ENCODE results near the gene PAPPA2. TPM values are rescaled to one million over a fixed set of nuclear protein-coding genes. Genes with fewer than 3 reads are reported as not detected.

The PAPPA2 gene
- total RNA-seq, 1 donor from 2014 or later, result not detected

DNA sequence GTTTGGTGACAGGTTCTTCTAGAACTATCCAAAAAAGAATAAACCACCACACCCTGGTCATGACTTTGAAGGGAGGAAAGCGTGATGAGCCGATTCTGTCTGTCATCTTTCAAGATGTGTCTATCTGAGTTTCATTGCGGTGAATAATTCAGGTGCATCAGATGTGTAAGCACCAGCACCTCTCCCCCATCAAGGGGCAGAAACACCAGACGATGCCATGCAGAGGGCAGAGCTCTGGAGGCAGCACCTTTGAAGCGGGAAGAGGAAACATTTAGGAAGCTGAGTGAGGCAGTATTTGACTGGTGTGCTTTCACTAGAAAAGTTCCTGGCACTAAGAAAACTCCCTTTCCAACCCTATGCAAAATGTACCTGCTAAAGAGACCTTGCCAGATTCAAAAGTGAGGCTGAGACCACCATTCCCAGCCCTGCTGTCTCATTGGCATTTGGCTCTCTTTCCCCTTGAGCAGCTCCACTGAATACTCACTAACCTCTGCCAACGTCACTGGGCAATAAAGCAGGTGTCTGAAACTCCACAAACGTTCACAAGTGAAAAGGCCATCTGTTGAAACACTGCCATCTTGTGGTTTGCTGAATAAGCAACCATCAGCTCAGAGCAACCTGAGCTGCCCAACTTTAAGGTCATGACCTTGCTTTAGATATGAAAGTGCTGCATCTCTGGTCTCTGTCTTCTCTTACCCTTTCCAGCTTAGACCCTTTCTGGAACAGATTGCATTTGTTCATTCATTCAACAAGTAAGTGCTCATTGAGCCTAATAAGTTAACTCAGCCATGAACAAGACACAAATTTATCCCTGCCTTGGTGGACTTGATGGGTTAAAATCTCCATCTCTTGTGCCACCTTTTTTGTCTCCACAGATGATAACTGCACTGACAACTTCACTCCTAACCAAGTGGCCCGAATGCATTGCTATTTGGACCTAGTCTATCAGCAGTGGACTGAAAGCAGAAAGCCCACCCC, 228.6 kb downstream of the PAPPA2 start:
- DNase-seq, result peak; percentile 72
- H3K9me3 Mint-ChIP-seq, result no peaks in the 10 kb centered on the region

GRCh38 chr1:176692431-176692830, 229.5 kb downstream of the PAPPA2 start:
- no peaks in the 10 kb centered on the region for H3K9me3 Mint-ChIP-seq
- H3K4me3 Mint-ChIP-seq, result no peak overlapping the region
- intact Hi-C loops (cut with micrococcal nuclease), result no loop called here
- no peak overlapping the region for H3K27ac Mint-ChIP-seq
- H3K4me1 Mint-ChIP-seq, result no peaks in the 10 kb centered on the region
- no peaks in the 10 kb centered on the region for H3K27me3 Mint-ChIP-seq
- H3K36me3 Mint-ChIP-seq (ENCODE audit: low read depth), result no peaks in the 10 kb centered on the region
- no peak for DNase-seq

More for the DNA sequence above, 228.6 kb downstream of the PAPPA2 start:
- intact Hi-C loops (cut with micrococcal nuclease), result loop anchor here (1.0 kb wide), 2 partner anchors 132 to 316 kb away; no protein-coding TSS in a partner anchor
- no peaks in the 10 kb centered on the region for H3K27me3 Mint-ChIP-seq
- no peaks in the 10 kb centered on the region for H3K36me3 Mint-ChIP-seq (ENCODE audit: low read depth)
- H3K27ac Mint-ChIP-seq, result no peak overlapping the region
- H3K4me1 Mint-ChIP-seq, result no peaks in the 10 kb centered on the region
- H3K4me3 Mint-ChIP-seq, result no peak overlapping the region

DNA sequence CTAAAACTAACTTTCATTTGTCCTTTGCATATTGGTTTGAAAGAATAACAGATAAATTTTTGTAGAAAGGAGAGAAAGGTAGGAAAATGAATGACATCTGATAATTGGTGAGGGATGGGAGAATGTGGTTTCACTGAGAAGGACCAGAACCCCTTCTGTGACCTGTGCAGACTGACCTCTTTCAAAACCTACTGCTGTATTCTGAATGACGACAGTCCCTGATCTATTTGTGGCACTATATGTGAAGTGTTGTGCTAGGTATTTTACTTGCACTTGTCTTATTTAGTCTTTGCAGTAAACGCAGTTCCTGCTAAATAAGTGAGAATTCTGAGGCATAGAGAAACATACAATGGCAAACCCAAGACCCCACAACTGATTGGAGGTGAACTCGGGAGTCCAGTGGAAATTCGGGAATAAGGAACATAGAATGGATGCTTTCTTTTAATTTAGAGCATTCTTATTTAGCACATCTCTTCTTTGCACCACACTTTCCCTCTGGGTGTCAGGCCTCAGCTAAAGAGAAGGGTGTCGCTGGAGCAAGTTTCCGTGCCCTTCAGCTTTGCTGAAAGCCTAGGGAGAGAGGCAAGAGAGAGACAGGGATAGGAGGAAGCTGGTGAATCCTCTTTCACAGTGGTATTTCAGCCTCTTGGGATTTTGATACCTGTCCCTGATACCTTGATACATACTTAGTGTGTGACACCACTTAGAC, 230.2 kb downstream of the PAPPA2 start:
- H3K27me3 Mint-ChIP-seq, result no peaks in the 10 kb centered on the region
- no peaks in the 10 kb centered on the region for H3K4me1 Mint-ChIP-seq
- no peak overlapping the region for H3K27ac Mint-ChIP-seq
- no peak for DNase-seq
- H3K9me3 Mint-ChIP-seq, result no peaks in the 10 kb centered on the region
- no peaks in the 10 kb centered on the region for H3K36me3 Mint-ChIP-seq (ENCODE audit: low read depth)
- intact Hi-C loops (cut with micrococcal nuclease), result no loop called here
- no peak overlapping the region for H3K4me3 Mint-ChIP-seq

- Mint-ChIP-seq H3K4me3 (no peak overlapping the region), H3K27me3 (no peaks in the 10 kb centered on the region), H3K27ac (no peak overlapping the region), H3K36me3 (ENCODE audit: low read depth) (no peaks in the 10 kb centered on the region), H3K9me3 (no peaks in the 10 kb centered on the region), H3K4me1 (no peaks in the 10 kb centered on the region)
- intact Hi-C loops (cut with micrococcal nuclease), result no loop called here
- DNase-seq, result no peak
These were observed 230.8 kb downstream of the PAPPA2 start for GRCh38 chr1:176693697-176694329.

DNA sequence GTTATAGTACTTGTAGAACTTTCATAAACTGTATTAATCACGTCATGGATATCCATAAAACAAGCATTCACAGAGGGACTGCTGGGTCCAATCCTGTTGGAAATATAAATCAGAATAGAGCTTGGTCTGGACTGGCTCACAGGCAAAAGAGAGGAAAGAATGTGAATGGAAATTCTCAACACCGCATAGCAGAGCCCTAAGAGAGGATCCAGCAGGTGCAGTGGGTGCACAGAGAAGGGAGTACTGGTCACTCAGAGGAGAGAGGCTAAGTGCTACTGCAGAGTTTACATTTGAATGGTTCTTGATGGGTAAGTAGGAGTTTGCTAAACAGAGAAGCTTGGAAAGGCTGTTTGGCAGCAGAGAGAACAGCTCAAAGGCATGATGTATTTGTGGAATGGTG, 231.7 kb downstream of the PAPPA2 start:
- intact Hi-C loops (cut with micrococcal nuclease), result no loop called here
- H3K4me1 Mint-ChIP-seq, result no peaks in the 10 kb centered on the region
- no peaks in the 10 kb centered on the region for H3K9me3 Mint-ChIP-seq
- H3K27me3 Mint-ChIP-seq, result no peaks in the 10 kb centered on the region
- H3K27ac Mint-ChIP-seq, result no peak overlapping the region
- no peaks in the 10 kb centered on the region for H3K36me3 Mint-ChIP-seq (ENCODE audit: low read depth)
- no peak for DNase-seq
- no peak overlapping the region for H3K4me3 Mint-ChIP-seq

GRCh38 chr1:176696109-176696508, 233.1 kb downstream of the PAPPA2 start:
- Mint-ChIP-seq H3K4me1 (no peaks in the 10 kb centered on the region), H3K27me3 (no peaks in the 10 kb centered on the region), H3K9me3 (no peaks in the 10 kb centered on the region), H3K27ac (no peak overlapping the region), H3K36me3 (ENCODE audit: low read depth) (no peaks in the 10 kb centered on the region), H3K4me3 (no peak overlapping the region)
- intact Hi-C loops (cut with micrococcal nuclease), result no loop called here
- no peak for DNase-seq

DNA sequence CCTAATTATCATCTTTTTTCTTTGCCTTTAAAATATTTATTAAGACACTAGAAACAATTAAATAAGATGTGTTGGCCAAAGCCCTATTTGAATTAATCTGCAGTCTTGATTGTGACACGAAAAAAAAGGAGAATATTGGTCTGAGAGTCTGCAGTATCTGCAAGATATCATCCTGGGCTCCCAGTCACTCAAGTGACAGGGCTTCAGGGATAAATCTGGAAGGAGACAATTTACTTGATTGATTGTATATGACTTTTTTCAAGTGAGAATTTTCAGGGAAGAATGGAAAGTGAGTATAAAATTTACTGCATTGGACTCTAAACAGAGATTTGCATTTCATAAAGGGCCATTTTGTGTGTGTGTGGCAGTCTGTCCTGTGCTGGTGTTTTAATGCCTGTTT, 233.7 kb downstream of the PAPPA2 start:
- H3K4me3 Mint-ChIP-seq, result no peak overlapping the region
- intact Hi-C loops (cut with micrococcal nuclease), result no loop called here
- H3K9me3 Mint-ChIP-seq, result no peaks in the 10 kb centered on the region
- no peak overlapping the region for H3K27ac Mint-ChIP-seq
- no peaks in the 10 kb centered on the region for H3K4me1 Mint-ChIP-seq
- H3K27me3 Mint-ChIP-seq, result no peaks in the 10 kb centered on the region
- DNase-seq, result no peak
- H3K36me3 Mint-ChIP-seq (ENCODE audit: low read depth), result no peaks in the 10 kb centered on the region

DNA sequence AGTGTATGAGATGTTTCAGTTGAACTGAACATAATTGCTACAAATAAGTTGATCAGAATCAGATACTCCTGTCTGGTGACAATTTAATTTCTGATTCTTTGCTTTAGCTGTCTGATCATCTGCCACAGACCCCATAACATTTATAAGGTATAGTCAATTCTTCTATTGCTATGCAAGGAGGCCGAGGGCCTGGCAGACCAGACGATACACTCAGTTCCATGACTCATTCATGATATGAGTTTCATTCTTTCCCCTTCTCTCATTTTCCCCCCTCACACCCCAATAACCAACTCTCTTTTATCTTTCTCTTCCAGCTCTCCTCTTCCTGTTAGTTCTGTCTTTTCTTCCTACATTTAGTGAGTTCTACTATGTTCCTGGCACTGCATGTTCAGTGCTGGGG, 236.8 kb downstream of the PAPPA2 start:
- H3K36me3 Mint-ChIP-seq (ENCODE audit: low read depth), result no peaks in the 10 kb centered on the region
- H3K4me3 Mint-ChIP-seq, result no peak overlapping the region
- H3K9me3 Mint-ChIP-seq, result no peaks in the 10 kb centered on the region
- H3K27ac Mint-ChIP-seq, result no peak overlapping the region
- intact Hi-C loops (cut with micrococcal nuclease), result no loop called here
- H3K4me1 Mint-ChIP-seq, result no peaks in the 10 kb centered on the region
- DNase-seq, result no peak
- no peaks in the 10 kb centered on the region for H3K27me3 Mint-ChIP-seq

- H3K4me1 Mint-ChIP-seq, result no peaks in the 10 kb centered on the region
- H3K9me3 Mint-ChIP-seq, result no peaks in the 10 kb centered on the region
- intact Hi-C loops (cut with micrococcal nuclease), result no loop called here
- H3K27me3 Mint-ChIP-seq, result no peaks in the 10 kb centered on the region
- no peak overlapping the region for H3K4me3 Mint-ChIP-seq
- DNase-seq, result no peak
- no peak overlapping the region for H3K27ac Mint-ChIP-seq
- no peaks in the 10 kb centered on the region for H3K36me3 Mint-ChIP-seq (ENCODE audit: low read depth)
These were observed 238.3 kb downstream of the PAPPA2 start for GRCh38 chr1:176701151-176701866.

GRCh38 chr1:176702901-176703300, 239.9 kb downstream of the PAPPA2 start:
- DNase-seq, result no peak
- intact Hi-C loops (cut with micrococcal nuclease), result no loop called here
- Mint-ChIP-seq H3K9me3 (no peaks in the 10 kb centered on the region), H3K36me3 (ENCODE audit: low read depth) (no peaks in the 10 kb centered on the region), H3K4me3 (no peak overlapping the region), H3K27ac (no peak overlapping the region), H3K4me1 (no peaks in the 10 kb centered on the region), H3K27me3 (no peaks in the 10 kb centered on the region)

- no peaks in the 10 kb centered on the region for H3K27me3 Mint-ChIP-seq
These were observed 242.6 kb downstream of the PAPPA2 start for GRCh38 chr1:176705585-176705984.

GRCh38 chr1:176717066-176717750, 254.2 kb downstream of the PAPPA2 start:
- H3K27me3 Mint-ChIP-seq, result no peaks in the 10 kb centered on the region
- no peaks in the 10 kb centered on the region for H3K4me1 Mint-ChIP-seq
- no peak overlapping the region for H3K27ac Mint-ChIP-seq
- intact Hi-C loops (cut with micrococcal nuclease), result no loop called here
- DNase-seq, result no peak
- no peaks in the 10 kb centered on the region for H3K9me3 Mint-ChIP-seq
- H3K36me3 Mint-ChIP-seq (ENCODE audit: low read depth), result no peaks in the 10 kb centered on the region
- H3K4me3 Mint-ChIP-seq, result no peak overlapping the region

More at GRCh38 chr1:176705585-176705984, 242.6 kb downstream of the PAPPA2 start:
- Mint-ChIP-seq H3K36me3 (ENCODE audit: low read depth) (no peaks in the 10 kb centered on the region), H3K27ac (no peak overlapping the region), H3K4me3 (no peak overlapping the region), H3K9me3 (no peaks in the 10 kb centered on the region), H3K4me1 (no peaks in the 10 kb centered on the region)
- DNase-seq, result no peak
- intact Hi-C loops (cut with micrococcal nuclease), result no loop called here

- intact Hi-C loops (cut with micrococcal nuclease), result no loop called here
- Mint-ChIP-seq H3K4me1 (no peaks in the 10 kb centered on the region), H3K36me3 (ENCODE audit: low read depth) (no peaks in the 10 kb centered on the region), H3K4me3 (no peak overlapping the region), H3K27me3 (no peaks in the 10 kb centered on the region), H3K9me3 (no peaks in the 10 kb centered on the region), H3K27ac (no peak overlapping the region)
- DNase-seq, result no peak
These were observed 256.5 kb downstream of the PAPPA2 start for GRCh38 chr1:176719447-176719846.

Data from activated CD4-positive, alpha-beta T cell treated with anti-CD3 and anti-CD28 coated beads, Interleukin-2, amount 10 ng/mL, durations not matched to agents 24 days and 14 days (primary cell).